DND-41 (cell line): ENCODE data around the gene TBC1D7.

Experiments used
- ATAC-seq: fragments of 200-7000 bp; cut with Tn5 transposase; 3 replicates; pipeline ENCODE4 v1.9.1; 2021; ENCODE audit warnings: low read depth; ENCODE audit not compliant: insufficient read depth
- DNase-seq: peaks from one replicate; pipeline ENCODE4 v3.0.0-alpha.2; 2020
- H2AFZ ChIP-seq: 2 replicates; pipeline ENCODE4 v1.6.0; 2012; ENCODE audit warnings: low read depth, low read length
- H3K27ac ChIP-seq: 2 replicates; pipeline ENCODE4 v1.5.1; 2012; ENCODE audit warnings: low read length, inconsistent platforms
- H3K27me3 ChIP-seq: fragments of 200-600 bp; sonication (generic); 2 replicates; pipeline ENCODE4 v1.6.0; 2012; ENCODE audit warnings: low read length, mild to moderate bottlenecking, inconsistent platforms; ENCODE audit not compliant: insufficient read depth, poor library complexity
- H3K36me3 ChIP-seq: 2 replicates; pipeline ENCODE4 v1.5.1; 2012; ENCODE audit warnings: low read length, inconsistent platforms; ENCODE audit not compliant: insufficient read depth
- H3K4me1 ChIP-seq: 2 replicates; pipeline ENCODE4 v1.5.1; 2012; ENCODE audit warnings: mild to moderate bottlenecking, low read length; ENCODE audit not compliant: insufficient read depth
- H3K4me2 ChIP-seq: 2 replicates; pipeline ENCODE4 v1.6.0; 2012; ENCODE audit warnings: mild to moderate bottlenecking, moderate library complexity, low read length, inconsistent platforms; ENCODE audit not compliant: insufficient read depth
- H3K4me3 ChIP-seq, 2 experiments: fragments of 200-600 bp in 1 of 2; shearing (Covaris generic) in 1 of 2; 2 replicates each; pipeline ENCODE4 v1.5.1; 2012 to 2016; ENCODE audit warnings: inconsistent platforms in 2 of 2, low read length in 2 of 2, mild to moderate bottlenecking in 2 of 2, low read depth in 1 of 2, moderate library complexity in 1 of 2
- H3K79me2 ChIP-seq: 2 replicates; pipeline ENCODE4 v1.6.0; 2012; ENCODE audit warnings: low read length, inconsistent platforms; ENCODE audit not compliant: insufficient read depth
- H3K9ac ChIP-seq: 2 replicates; pipeline ENCODE4 v1.6.0; 2012; ENCODE audit warnings: low read depth, mild to moderate bottlenecking, inconsistent platforms, low read length, moderate library complexity
- H3K9me3 ChIP-seq: 2 replicates; pipeline ENCODE4 v1.5.1; 2012; ENCODE audit warnings: low read length, moderate library complexity, mild to moderate bottlenecking, inconsistent platforms; ENCODE audit not compliant: insufficient read depth, severe bottlenecking
- H4K20me1 ChIP-seq: 2 replicates; pipeline ENCODE4 v1.6.0; 2012; ENCODE audit warnings: low read length; ENCODE audit not compliant: insufficient read depth
- EZH2 ChIP-seq: IDR thresholded peaks from 3 replicates; pipeline ENCODE4 v1.6.1; 2012; ENCODE audit warnings: borderline replicate concordance, low read depth, mild to moderate bottlenecking, moderate library complexity, low read length, inconsistent platforms; ENCODE audit not compliant: severe bottlenecking
- TF ChIP-seq, protein P1 (sequence below): IDR thresholded peaks from 2 replicates; pipeline ENCODE4 v1.5.1; 2012; ENCODE audit warnings: borderline replicate concordance, low read length, moderate library complexity, mild to moderate bottlenecking; ENCODE audit not compliant: poor library complexity, severe bottlenecking; ENCODE audit errors: extremely low read depth

TBC1D7 gene

DNA sequence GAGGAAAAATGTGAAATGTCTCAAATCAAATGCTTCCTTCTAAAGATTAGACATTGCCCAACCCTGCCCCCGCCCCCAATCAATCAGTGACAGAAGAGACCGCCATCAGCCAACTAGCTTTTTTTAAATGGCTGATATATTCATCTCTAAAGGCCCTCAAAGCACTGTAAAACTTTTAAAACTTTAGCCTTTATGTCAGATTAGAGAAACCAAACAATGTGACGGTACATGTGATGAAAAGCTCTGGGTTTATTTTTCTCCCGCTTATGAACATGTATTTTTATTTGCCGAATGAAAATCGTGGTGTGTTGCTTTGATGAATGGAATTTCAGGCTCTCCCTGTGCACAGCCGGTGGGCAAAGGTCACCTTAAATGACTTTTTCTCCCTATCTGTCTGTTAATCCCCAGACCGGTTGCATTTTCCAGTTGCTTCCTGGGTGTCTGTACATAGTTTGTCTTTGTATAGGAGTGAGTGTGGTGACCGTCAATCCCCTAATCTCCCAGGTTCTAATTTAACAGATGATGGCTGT lies 38.5 kb downstream of the TBC1D7 start:
- Histone ChIP-seq H2AFZ (no peak overlapping the region), H3K4me3 (no peak overlapping the region), H3K79me2 (no peaks in the 10 kb centered on the region), H3K27me3 (no peaks in the 10 kb centered on the region), H3K4me1 (no peaks in the 10 kb centered on the region), H3K36me3 (peaks cover 26% of the 10 kb centered on the region), H3K4me2 (no peak overlapping the region), H3K27ac (no peak overlapping the region), H4K20me1 (no peaks in the 10 kb centered on the region), H3K9ac (no peak overlapping the region), H3K9me3 (peaks cover 14% of the 10 kb centered on the region)
- ATAC-seq (no peak), DNase-seq (no peak)
- no peak for TF ChIP-seq EZH2
- TF ChIP-seq, protein P1, sequence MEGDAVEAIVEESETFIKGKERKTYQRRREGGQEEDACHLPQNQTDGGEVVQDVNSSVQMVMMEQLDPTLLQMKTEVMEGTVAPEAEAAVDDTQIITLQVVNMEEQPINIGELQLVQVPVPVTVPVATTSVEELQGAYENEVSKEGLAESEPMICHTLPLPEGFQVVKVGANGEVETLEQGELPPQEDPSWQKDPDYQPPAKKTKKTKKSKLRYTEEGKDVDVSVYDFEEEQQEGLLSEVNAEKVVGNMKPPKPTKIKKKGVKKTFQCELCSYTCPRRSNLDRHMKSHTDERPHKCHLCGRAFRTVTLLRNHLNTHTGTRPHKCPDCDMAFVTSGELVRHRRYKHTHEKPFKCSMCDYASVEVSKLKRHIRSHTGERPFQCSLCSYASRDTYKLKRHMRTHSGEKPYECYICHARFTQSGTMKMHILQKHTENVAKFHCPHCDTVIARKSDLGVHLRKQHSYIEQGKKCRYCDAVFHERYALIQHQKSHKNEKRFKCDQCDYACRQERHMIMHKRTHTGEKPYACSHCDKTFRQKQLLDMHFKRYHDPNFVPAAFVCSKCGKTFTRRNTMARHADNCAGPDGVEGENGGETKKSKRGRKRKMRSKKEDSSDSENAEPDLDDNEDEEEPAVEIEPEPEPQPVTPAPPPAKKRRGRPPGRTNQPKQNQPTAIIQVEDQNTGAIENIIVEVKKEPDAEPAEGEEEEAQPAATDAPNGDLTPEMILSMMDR: no peak

- DNase-seq (no peak), ATAC-seq (no peak)
- Histone ChIP-seq H3K36me3 (peaks cover 18% of the 10 kb centered on the region), H4K20me1 (no peaks in the 10 kb centered on the region), H3K27ac (no peak overlapping the region), H3K4me3 (no peak overlapping the region), H3K27me3 (no peaks in the 10 kb centered on the region), H2AFZ (no peak overlapping the region), H3K4me1 (no peaks in the 10 kb centered on the region), H3K9ac (no peak overlapping the region), H3K4me2 (no peak overlapping the region), H3K9me3 (peaks cover 14% of the 10 kb centered on the region), H3K79me2 (no peaks in the 10 kb centered on the region)
- TF ChIP-seq, protein P1: no peak
- no peak for TF ChIP-seq EZH2
These were observed 39.4 kb downstream of the TBC1D7 start for GRCh38 chr6:13288969-13289391.

- no peaks in the 10 kb centered on the region for H4K20me1 ChIP-seq
- ATAC-seq (no peak), DNase-seq (no peak)
- TF ChIP-seq, protein P1: no peak
- TF ChIP-seq EZH2: no peak
- H3K9me3 ChIP-seq: peaks cover 14% of the 10 kb centered on the region
- H3K4me1 ChIP-seq: no peaks in the 10 kb centered on the region
- H3K79me2 ChIP-seq: no peaks in the 10 kb centered on the region
- no peak overlapping the region for H3K4me2 ChIP-seq
- H3K27ac ChIP-seq: no peak overlapping the region
- no peak overlapping the region for H2AFZ ChIP-seq
- peaks cover 14% of the 10 kb centered on the region for H3K36me3 ChIP-seq
- H3K27me3 ChIP-seq: no peaks in the 10 kb centered on the region
- H3K4me3 ChIP-seq: no peak overlapping the region
- H3K9ac ChIP-seq: no peak overlapping the region
These were observed 39.9 kb downstream of the TBC1D7 start for GRCh38 chr6:13288481-13288880.
